HAP-1 (cell line): ENCODE data around the gene EFEMP2.
"Not testable (repeated sequence)": the region's sequence is repeated elsewhere in the genome, so short reads cannot be mapped to it uniquely, and the experiment has no call there.

Source experiments
- DNase-seq, 2 experiments: peaks; one replicate each; pipeline ENCODE4 v3.0.0-alpha.2; 2016 to 2020; ENCODE audit warnings: low spot score in 2 of 2
- H3K27me3 ChIP-seq: fragments of 250-450 bp; sonication (Bioruptor Pico); 2 replicates; pipeline ENCODE4 v1.5.1; 2020; ENCODE audit warnings: low read depth, mild to moderate bottlenecking, moderate library complexity
- H3K36me3 ChIP-seq: fragments of 250-450 bp; sonication (Bioruptor Pico); replicated peaks from 2 replicates; pipeline ENCODE4 v1.5.1; 2020; ENCODE audit warnings: mild to moderate bottlenecking
- H3K4me1 ChIP-seq: fragments of 250-450 bp; sonication (Bioruptor Pico); 2 replicates; pipeline ENCODE4 v1.5.1; 2020; ENCODE audit warnings: mild to moderate bottlenecking
- H3K4me3 ChIP-seq: fragments of 250-450 bp; sonication (Bioruptor Pico); 2 replicates; pipeline ENCODE4 v1.5.1; 2020; ENCODE audit warnings: mild to moderate bottlenecking, moderate library complexity
- H3K9me3 ChIP-seq: fragments of 250-450 bp; sonication (Bioruptor Pico); 2 replicates; pipeline ENCODE4 v1.5.1; 2020; ENCODE audit warnings: mild to moderate bottlenecking, moderate library complexity
- in situ Hi-C: fragments of 300-500 bp; cut with MboI; formaldehyde crosslinking; loops from 3 replicates; pipeline ENCODE4 v1.14.3; 2020; ENCODE audit warnings: low sequenced_read_pairs, inconsistent platforms, mixed read lengths

The EFEMP2 gene

DNA sequence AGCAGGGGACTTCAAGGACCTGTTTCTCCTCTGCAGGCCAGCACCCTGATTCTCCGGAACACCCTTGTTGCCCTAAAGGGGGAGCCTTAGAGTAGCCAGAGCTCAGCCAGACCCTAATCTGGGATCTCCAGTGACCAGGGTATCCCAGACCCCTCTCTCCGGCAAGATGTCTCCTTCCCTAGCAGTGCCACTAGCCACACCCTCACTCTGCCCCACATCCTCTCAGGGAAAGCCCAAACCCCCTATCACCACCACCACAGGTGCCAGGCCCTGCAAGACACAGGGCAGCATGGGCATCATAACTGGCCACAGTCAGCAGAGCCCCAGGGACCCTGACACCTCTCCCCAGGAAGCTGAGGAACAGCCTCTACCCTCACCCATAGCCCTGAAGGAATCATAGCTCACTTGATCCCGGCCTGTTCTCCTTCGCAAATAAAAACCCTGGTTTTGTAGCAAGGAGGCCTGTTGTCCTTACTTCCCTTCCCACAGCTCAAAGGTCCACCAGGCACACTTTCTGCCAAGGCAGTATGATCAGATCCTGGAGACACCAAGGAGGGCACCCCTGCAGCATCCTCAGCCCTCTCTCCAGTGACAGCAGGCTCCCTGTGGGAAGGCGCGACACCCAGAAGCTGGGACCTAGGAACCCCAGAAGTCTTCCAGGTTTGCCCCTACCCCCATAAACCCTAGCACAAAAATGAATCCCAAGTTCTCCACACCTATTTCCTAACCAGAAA is 19.2 kb downstream of the EFEMP2 start:
- DNase-seq = no peak
- peaks cover 4% of the 10 kb centered on the region; the same call in 1 of the 2 replicates for H3K4me1 ChIP-seq
- peaks cover 8% of the 10 kb centered on the region for H3K9me3 ChIP-seq
- no peaks in the 10 kb centered on the region for H3K27me3 ChIP-seq
- no peak overlapping the region for H3K4me3 ChIP-seq
- in situ Hi-C loops = no loop called here
- peaks cover 60% of the 10 kb centered on the region for H3K36me3 ChIP-seq

DNA sequence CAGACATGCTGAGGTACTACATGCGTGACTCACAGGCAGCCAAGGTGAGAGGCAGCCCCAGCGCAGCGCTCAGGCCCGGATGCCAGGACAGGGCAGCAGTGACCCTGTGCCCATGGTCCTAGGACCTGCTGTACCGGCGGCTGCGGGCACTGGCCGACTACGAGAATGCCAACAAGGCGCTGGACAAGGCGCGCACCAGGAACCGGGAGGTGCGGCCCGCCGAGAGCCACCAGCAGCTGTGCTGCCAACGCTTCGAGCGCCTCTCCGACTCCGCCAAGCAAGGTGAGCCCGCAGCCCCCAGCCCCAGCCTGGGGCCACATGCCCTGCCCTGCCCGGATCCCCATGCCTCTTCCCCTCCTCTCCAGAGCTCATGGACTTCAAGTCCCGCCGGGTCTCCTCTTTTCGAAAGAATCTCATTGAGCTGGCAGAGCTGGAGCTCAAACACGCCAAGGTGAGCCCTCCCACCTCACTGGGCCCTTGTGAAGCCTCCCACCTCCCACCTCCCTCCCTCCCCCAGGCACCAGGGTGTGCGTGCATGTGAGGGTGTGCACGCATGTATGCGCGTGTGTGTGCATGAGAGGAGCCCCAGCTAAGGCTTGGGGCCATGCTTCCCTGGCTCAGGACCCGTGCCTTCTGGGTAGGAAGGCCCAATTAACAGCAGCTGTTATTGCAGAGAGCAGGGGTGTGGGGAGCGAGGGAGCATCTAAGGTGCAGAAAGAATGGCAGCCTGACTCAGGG is 19.9 kb downstream of the EFEMP2 start:
- DNase-seq = no peak
- H3K9me3 ChIP-seq = peaks cover 8% of the 10 kb centered on the region
- no peaks in the 10 kb centered on the region for H3K27me3 ChIP-seq
- in situ Hi-C loops = no loop called here
- peaks cover 4% of the 10 kb centered on the region; the same call in 1 of the 2 replicates for H3K4me1 ChIP-seq
- H3K36me3 ChIP-seq = peaks cover 60% of the 10 kb centered on the region
- no peak overlapping the region for H3K4me3 ChIP-seq

DNA sequence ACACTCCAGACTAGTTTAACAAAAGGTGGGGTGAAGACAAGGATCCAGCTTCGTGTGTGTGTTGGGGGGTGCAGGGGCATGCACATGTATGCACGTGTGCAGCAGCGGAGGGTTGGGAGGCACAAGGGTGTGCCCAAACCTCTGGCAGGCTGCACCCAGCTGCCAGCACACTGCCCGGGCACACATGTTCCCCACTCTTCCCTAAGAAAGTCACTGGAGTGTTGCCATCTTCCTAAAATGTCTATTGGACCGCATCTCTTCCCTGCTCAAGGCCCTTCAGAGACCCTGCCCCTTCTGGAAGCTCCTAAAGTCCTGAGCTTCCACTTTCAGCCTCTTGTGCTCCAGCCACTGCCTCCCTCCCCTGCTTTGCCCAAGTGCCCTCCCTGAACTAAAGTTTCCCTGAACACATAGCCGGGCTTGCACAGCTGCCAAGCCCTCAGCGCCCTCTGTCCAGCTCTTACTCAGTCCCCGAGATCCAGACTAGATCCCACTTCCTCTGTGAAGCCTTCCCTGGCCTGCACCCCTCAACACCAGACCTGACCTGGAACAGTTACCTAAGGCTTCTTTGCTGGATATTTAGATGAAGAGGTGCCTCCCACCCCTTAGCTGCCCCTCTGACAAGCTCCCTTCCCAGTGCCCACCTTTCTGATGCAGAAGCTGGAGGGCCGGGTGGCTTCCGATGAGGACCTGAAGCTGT is 20.6 kb downstream of the EFEMP2 start:
- DNase-seq = no peak
- Histone ChIP-seq H3K27me3 (no peaks in the 10 kb centered on the region), H3K9me3 (peaks cover 8% of the 10 kb centered on the region), H3K4me1 (peaks cover 4% of the 10 kb centered on the region; the same call in 1 of the 2 replicates), H3K36me3 (peaks cover 54% of the 10 kb centered on the region), H3K4me3 (no peak overlapping the region)
- in situ Hi-C loops = no loop called here

DNA sequence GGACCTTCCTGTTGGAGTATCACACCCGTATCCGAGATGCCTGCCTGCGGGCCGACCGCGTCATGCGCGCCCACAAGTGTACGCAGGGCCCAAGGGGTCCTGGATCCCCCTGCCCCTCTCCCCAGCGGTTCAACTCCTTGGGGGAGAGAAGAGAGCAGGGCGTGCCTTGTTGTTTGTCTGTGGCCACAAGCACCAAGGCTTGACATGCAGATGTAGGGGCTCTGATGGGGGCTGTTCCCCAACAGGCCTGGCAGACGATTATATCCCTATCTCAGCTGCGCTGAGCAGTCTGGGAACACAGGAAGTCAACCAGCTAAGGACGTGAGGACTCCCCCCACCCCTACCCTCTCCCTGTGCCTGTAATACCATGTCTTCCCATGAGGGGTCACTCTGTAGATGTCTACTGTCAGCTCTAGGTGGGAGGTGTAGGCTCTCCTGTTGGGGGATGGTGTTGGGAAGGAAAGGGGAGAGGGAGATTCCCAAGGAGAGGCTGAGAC is 21.5 kb downstream of the EFEMP2 start:
- peak in 1 of 2 experiments; percentile 60 for DNase-seq
- Histone ChIP-seq H3K4me3 (no peak overlapping the region), H3K4me1 (no peaks in the 10 kb centered on the region; the same call in 1 of the 2 replicates), H3K27me3 (no peaks in the 10 kb centered on the region), H3K9me3 (peaks cover 8% of the 10 kb centered on the region), H3K36me3 (peaks cover 46% of the 10 kb centered on the region)
- in situ Hi-C loops = no loop called here

DNA sequence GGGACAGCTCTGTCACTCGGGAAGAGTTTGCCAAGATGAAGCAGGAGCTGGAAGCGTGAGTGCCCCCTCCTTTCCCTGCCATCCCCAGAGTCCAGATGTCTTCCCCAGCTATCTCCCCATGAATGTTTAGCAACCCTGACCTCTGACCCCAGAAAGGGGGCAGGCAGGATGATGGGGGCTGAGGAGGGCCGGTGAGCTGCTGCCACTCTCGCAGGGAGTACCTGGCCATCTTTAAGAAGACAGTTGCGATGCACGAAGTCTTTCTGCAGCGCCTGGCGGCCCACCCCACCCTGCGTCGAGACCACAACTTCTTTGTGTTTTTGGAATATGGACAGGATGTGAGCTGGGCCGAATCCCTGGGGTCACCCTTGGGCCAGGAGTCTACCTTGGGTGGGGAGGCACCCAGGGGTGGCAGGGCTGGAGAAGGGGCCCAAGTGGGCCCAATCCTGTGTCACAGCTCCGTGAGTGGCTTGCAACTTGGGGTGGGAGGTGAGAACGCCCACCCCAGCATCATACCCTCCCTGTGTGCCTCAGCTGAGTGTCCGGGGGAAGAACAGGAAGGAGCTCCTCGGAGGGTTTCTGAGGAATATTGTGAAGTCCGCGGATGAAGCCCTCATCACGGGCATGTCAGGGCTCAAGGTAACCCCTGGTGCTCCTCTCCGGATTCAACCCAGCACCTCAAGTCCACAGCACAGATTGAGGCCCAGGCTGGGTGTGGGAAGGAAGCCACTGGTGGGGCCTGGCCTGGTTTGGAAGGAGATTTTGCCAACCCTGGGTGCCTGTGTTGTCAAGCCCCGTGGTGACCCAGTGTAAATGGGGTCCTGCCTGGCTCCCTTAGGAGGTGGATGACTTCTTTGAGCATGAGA is 22.1 kb downstream of the EFEMP2 start:
- no peaks in the 10 kb centered on the region for H3K4me1 ChIP-seq
- H3K36me3 ChIP-seq = peaks cover 39% of the 10 kb centered on the region
- peaks cover 8% of the 10 kb centered on the region for H3K9me3 ChIP-seq
- H3K4me3 ChIP-seq = no peak overlapping the region
- DNase-seq = no peak
- in situ Hi-C loops = no loop called here
- no peaks in the 10 kb centered on the region for H3K27me3 ChIP-seq

DNA sequence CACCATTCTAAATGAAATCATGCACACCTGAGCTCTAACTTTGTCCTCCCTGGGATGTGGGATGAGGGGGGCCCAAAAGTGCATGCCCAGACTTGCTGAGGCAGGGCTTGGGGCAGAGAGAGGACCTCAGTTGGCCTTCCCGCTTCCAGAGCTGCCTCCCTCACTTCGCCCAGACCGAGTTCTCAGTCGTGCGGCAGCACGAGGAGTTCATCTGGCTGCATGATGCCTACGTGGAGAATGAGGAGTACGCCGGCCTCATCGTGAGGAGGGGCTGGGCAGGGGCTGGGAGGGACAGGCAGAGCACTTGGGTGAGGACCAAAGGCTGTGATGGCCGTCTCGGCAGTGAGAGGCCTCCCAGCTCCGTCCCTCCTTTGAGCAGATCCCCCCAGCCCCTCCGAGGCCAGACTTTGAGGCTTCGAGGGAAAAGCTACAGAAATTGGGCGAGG is 22.8 kb downstream of the EFEMP2 start:
- H3K9me3 ChIP-seq = peaks cover 8% of the 10 kb centered on the region
- no peaks in the 10 kb centered on the region for H3K27me3 ChIP-seq
- no peak for DNase-seq
- peaks cover 32% of the 10 kb centered on the region for H3K36me3 ChIP-seq
- in situ Hi-C loops = no loop called here
- no peak overlapping the region for H3K4me3 ChIP-seq
- H3K4me1 ChIP-seq = no peaks in the 10 kb centered on the region

DNA sequence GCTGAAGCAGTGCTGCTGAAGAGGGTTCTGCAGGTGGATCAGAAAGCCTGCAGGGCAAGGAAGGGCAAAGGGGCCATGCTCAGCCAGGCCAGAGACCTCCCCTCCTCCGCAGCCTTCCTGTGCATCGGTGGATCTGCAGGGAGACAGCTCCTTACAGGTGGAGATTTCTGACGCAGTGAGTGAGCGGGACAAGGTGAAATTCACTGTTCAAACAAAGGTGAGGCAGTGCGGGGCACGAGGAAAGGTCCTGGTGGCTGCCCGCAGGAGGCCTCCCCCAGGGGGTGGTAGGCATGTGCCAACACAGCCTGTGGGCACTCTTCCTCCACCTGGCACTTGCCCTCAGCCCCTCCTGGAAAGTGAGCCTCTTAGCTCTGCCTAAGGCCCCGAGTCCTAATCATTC is 23.2 kb downstream of the EFEMP2 start:
- H3K4me1 ChIP-seq = no peaks in the 10 kb centered on the region
- peaks cover 8% of the 10 kb centered on the region for H3K9me3 ChIP-seq
- no peaks in the 10 kb centered on the region for H3K27me3 ChIP-seq
- peaks cover 28% of the 10 kb centered on the region for H3K36me3 ChIP-seq
- in situ Hi-C loops = no loop called here
- DNase-seq = no peak
- H3K4me3 ChIP-seq = no peak overlapping the region

DNA sequence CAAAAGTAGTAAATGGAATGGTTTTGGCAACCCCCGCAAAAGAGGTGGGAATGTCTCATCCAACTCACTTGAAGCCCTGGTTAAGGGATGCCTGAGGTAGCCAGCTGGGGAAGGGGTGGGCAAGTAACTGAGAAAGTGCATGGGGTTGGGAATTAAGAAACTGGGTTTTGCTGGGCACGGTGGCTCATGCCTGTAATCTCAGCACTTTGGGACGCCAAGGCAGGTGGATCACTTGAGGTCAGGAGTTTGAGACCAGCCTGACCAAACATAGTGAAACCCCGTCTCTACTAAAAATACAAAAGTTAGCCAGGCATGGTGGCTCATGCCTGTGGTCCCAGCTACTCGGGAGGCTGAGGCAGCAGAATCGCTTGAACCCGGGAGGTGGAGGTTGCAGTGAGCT is 23.9 kb downstream of the EFEMP2 start:
- H3K9me3 ChIP-seq, H3K4me1 ChIP-seq, H3K27me3 ChIP-seq, in situ Hi-C loops, H3K4me3 ChIP-seq, DNase-seq: not testable (repeated sequence)
- peaks cover 21% of the 10 kb centered on the region for H3K36me3 ChIP-seq

DNA sequence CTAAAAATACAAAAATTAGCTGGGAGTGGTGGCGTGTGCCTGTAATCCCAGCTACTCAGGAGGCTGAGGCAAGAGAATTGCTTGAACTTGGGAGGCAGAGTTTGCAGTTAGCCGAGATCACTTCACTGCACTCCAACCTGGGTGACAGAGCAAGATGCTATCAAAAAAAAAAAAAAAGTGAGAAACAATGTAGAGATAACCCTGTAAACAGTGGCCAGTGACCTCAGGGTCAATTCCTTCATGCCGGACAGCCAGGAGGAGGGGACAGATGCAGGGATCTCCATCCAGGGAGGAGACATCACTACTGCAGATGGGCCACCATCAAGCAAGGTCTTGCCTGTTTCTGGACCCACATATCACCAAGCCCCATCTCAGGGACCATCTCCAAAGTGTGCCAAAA is 24.9 kb downstream of the EFEMP2 start:
- peaks cover 8% of the 10 kb centered on the region for H3K9me3 ChIP-seq
- in situ Hi-C loops = no loop called here
- H3K27me3 ChIP-seq = no peaks in the 10 kb centered on the region

DNA sequence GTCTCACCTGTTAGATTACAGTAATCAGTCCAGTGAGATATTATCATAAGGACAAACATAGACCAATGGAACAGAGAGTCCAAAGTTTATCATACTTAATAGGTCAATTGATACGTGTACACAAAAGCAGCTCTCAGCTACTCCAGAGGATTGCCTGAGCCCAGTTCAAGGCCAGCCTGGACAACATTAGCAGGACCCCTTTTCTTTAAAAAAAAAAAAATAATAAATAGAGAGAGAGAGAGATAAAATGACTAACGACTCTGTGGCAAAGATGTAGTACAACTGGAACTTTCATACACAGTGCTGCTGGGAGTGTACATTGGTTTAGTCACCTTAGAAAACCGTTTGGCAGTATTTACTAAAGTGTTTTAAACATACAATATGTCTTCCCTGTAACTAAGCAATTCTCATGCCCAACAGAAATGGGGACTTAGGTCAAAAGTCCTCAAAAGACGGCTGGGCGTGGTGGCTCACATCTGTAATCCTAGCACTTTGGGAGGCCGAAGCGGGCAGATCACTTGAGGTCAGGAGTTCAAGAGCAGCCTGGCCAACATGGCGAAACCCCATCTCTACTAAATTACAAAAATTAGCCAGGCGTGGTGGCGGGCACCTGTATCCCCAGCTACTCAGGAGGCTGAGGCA is 28.2 kb downstream of the EFEMP2 start:
- Histone ChIP-seq H3K4me3 (no peak overlapping the region), H3K4me1 (no peaks in the 10 kb centered on the region), H3K9me3 (no peaks in the 10 kb centered on the region; the same call in 1 of the 2 replicates), H3K36me3 (no peaks in the 10 kb centered on the region), H3K27me3 (no peaks in the 10 kb centered on the region)
- in situ Hi-C loops = no loop called here
- DNase-seq = no peak

More for the DNA sequence above, 24.9 kb downstream of the EFEMP2 start:
- Histone ChIP-seq H3K4me1 (no peaks in the 10 kb centered on the region), H3K4me3 (no peak overlapping the region), H3K36me3 (peaks cover 13% of the 10 kb centered on the region)
- no peak for DNase-seq

DNA sequence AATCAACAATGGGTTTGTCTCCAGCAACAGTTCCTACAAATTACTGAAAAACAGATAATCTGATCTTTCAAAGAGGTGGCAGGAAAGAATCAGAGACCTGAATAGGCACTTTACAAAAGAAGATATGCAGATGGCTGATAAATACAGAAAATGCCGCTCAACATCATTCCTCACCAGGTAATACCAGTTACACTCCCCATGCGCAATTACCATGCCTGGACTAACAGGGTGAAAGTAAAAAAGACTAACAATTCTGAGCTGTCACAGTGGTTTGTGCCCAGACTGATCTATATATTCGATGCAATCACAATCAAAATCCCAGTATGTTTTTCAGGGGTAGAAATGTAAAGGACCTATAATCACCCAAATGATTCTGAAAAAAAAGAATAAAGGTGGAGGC is 28.8 kb downstream of the EFEMP2 start:
- Histone ChIP-seq H3K4me3 (no peak overlapping the region), H3K9me3 (no peaks in the 10 kb centered on the region; the same call in 1 of the 2 replicates), H3K36me3 (no peaks in the 10 kb centered on the region), H3K4me1 (no peaks in the 10 kb centered on the region), H3K27me3 (no peaks in the 10 kb centered on the region)
- in situ Hi-C loops = no loop called here
- no peak for DNase-seq

DNA sequence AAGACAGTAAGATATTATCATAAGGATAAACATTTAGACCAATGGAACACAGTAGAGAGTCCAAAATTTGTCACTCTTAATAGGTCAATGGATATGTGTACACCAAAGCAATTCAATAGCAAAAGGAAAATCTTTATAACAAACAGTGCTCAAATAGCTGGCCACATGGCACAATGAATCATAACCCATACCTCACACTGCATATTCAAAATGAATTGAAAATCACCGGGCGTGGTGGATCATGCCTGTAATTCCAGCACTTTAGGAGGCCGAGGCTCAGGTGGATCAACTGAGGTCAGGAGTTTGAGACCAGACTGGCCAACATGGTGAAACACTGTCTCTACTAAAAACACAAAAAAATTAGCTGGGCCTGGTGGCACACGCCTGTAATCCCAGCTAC is 30.5 kb downstream of the EFEMP2 start:
- DNase-seq = no peak
- Histone ChIP-seq H3K36me3 (no peaks in the 10 kb centered on the region), H3K4me1 (no peaks in the 10 kb centered on the region), H3K4me3 (no peak overlapping the region), H3K9me3 (no peaks in the 10 kb centered on the region; the same call in 1 of the 2 replicates), H3K27me3 (no peaks in the 10 kb centered on the region)
- in situ Hi-C loops = no loop called here
